Measurements from ENCODE around the gene COPS3.

DNA sequence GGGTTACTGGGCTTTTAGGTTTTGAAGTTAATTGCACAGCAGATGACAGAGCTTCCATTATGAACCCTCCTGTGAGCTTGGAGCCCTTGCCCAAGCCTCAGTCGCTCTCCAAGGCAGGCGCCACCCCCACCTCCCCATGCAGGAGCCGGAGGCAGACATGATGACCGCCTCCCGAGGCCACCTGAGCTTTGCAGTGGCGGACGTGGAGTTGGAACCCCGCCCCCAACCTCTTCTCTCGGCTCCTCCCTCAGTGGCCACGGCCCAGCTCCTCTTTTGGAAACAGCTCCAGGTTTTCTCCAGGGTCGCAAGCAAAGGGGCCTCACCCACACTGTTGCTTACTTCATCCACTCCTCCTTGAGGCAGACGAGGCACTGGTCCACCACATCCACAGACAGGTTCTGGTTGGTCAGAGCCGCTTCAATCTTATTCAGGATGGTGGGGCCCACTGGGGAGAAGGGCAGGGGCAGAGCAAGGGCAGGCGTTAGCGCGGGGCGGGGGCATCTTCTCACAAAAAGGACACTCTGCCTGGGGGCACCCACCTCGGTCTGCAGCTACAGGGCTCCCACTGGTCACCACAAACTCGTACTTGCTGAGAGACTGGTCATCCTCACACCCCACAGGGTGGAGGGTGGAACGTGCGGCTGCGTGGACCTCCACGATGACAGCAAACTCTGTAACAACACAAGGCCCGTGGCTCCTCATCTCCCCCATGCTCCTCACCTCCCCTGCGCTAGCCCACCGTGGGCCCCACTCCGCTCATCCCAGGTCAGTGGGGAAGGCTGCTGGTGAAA, 66.2 kb downstream of the COPS3 start:
- TF ChIP-seq, protein P1, sequence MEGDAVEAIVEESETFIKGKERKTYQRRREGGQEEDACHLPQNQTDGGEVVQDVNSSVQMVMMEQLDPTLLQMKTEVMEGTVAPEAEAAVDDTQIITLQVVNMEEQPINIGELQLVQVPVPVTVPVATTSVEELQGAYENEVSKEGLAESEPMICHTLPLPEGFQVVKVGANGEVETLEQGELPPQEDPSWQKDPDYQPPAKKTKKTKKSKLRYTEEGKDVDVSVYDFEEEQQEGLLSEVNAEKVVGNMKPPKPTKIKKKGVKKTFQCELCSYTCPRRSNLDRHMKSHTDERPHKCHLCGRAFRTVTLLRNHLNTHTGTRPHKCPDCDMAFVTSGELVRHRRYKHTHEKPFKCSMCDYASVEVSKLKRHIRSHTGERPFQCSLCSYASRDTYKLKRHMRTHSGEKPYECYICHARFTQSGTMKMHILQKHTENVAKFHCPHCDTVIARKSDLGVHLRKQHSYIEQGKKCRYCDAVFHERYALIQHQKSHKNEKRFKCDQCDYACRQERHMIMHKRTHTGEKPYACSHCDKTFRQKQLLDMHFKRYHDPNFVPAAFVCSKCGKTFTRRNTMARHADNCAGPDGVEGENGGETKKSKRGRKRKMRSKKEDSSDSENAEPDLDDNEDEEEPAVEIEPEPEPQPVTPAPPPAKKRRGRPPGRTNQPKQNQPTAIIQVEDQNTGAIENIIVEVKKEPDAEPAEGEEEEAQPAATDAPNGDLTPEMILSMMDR (IDR thresholded peaks at IDR 0.05): no peak
- no peak for TF ChIP-seq POLR2A (IDR thresholded peaks at IDR 0.05)
